Measurements from ENCODE around the gene NFU1.

The NFU1 gene

DNA sequence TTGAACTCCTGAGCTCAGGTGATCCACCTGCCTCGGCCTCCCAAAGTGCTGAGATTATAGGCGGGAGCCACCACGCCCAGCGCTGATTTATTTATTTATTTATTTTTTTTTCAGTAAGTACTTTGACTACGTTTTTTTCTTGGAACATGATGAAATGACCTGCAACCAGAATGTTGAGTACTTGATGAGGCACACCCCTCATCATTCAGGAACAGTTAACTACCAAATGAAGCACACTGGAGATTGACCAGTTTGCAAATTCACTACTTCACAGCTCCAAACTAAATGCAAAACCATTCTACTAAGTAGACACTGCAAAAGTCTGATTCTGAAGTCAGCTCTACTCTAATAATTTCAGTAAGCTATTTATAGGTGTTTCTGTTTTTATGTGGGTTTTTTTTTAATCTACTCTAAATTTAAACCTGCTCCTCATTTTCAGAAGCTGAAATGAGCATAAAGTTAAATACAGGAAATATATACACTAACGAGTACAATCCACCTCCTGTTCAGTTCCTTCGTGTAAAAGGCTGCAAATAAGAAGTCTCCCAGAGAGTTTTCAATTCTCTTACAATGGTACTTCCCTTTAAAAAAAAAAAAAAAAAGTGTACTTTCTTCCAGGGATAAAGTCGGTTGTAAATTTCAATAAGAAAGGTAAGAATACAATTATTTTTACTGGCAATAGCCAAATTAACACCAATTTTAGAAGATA is 51.6 kb downstream of the NFU1 start:
- H3K27me3 ChIP-seq (ENCODE audit: control insufficient read depth in 3 of 3, insufficient read depth in 3 of 3, low read depth in 1 of 3, low read length in 3 of 3): no peaks in the 10 kb centered on the region
- no peak overlapping the region for H3K9ac ChIP-seq (ENCODE audit: low read depth, low read length, poor library complexity)
- peak overlapping the region in 1 of 2 donors; percentile 84 for H3K4me3 ChIP-seq (ENCODE audit: low read length in 2 of 2)
- peaks cover 0 to 7% of the 10 kb centered on the region in 2 donors for H3K36me3 ChIP-seq (replicated peaks in 1 of 2; ENCODE audit: control insufficient read depth in 2 of 2, insufficient read depth in 2 of 2, low read length in 2 of 2)
- H4K8ac ChIP-seq (ENCODE audit: low read depth, low read length): no peak overlapping the region
- H3K9me3 ChIP-seq (replicated peaks in 1 of 2; ENCODE audit: control insufficient read depth in 2 of 2, insufficient read depth in 1 of 2, low read depth in 1 of 2, low read length in 2 of 2): no peaks in the 10 kb centered on the region
- H3K4me1 ChIP-seq (ENCODE audit: control insufficient read depth in 2 of 2, insufficient read depth in 1 of 2, low read depth in 1 of 2, low read length in 2 of 2): peaks cover 5 to 11% of the 10 kb centered on the region in 2 donors
- no peak overlapping the region for H2BK12ac ChIP-seq (ENCODE audit: low read length)
- no peak overlapping the region for H2AFZ ChIP-seq (ENCODE audit: low read length)
- H3K14ac ChIP-seq (ENCODE audit: low read length): no peak overlapping the region
- H3K18ac ChIP-seq (ENCODE audit: low read length): no peak overlapping the region
- DNase-seq (ENCODE audit: low spot score): no peak
- H2BK15ac ChIP-seq (ENCODE audit: low read length): no peak overlapping the region
- H2BK120ac ChIP-seq (ENCODE audit: low read depth, low read length): no peak overlapping the region
- no peaks in the 10 kb centered on the region for H3K79me1 ChIP-seq (ENCODE audit: low read depth, low read length)
- WGBS, 2 donors (ENCODE audit: extremely low coverage in 2 of 2, insufficient read length in 2 of 2, insufficient replicate concordance in 1 of 2): no CpG with 5 or more reads among the region's 8 CpGs
- H2AK5ac ChIP-seq (ENCODE audit: low read depth, low read length): no peak overlapping the region
- no peak overlapping the region for H3K23ac ChIP-seq (ENCODE audit: low read depth, low read length, poor library complexity)
- no peak overlapping the region for H4K91ac ChIP-seq (ENCODE audit: low read depth, low read length, poor library complexity)
- no peak overlapping the region for H2BK5ac ChIP-seq (ENCODE audit: low read length)
- no peak overlapping the region for H3K4me2 ChIP-seq (ENCODE audit: insufficient read depth, low read length, poor library complexity, severe bottlenecking)
- H3K4ac ChIP-seq (ENCODE audit: low read length): no peak overlapping the region
- H3K27ac ChIP-seq (replicated peaks; ENCODE audit: low read length): no peak overlapping the region

DNA sequence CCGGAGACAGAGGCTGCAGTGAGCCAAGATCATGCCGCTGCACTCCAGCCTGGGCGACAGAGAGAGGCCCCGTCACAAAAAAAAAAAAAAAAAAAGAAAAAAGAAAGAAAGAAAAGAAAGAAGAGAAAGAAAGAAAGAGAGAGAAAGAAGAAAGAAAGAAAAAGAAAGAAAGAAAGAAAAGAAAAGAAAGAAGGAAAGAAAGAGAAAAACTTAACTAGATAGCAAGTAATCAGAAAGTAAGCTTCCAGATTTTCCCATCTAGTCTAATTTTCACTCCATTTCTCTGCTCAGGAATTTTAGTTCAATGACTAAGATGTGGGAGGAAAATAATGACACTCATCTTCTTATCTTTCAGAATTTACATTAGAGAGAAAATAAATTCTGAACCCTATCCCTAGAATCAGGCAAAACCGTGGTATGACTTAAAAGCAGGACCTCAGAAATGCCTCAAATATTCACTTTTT is 52.6 kb downstream of the NFU1 start:
- H2AFZ ChIP-seq (ENCODE audit: low read length): no peak overlapping the region
- peaks cover 3% of the 10 kb centered on the region for H3K79me1 ChIP-seq (ENCODE audit: low read depth, low read length)
- no peak overlapping the region for H2BK12ac ChIP-seq (ENCODE audit: low read length)
- H3K9me3 ChIP-seq (replicated peaks in 1 of 2; ENCODE audit: control insufficient read depth in 2 of 2, insufficient read depth in 1 of 2, low read depth in 1 of 2, low read length in 2 of 2): no peaks in the 10 kb centered on the region
- no peak overlapping the region for H3K23ac ChIP-seq (ENCODE audit: low read depth, low read length, poor library complexity)
- no peak overlapping the region for H3K4me3 ChIP-seq (ENCODE audit: low read length in 2 of 2)
- H3K9ac ChIP-seq (ENCODE audit: low read depth, low read length, poor library complexity): no peak overlapping the region
- H2BK120ac ChIP-seq (ENCODE audit: low read depth, low read length): no peak overlapping the region
- no peak overlapping the region for H4K8ac ChIP-seq (ENCODE audit: low read depth, low read length)
- H4K91ac ChIP-seq (ENCODE audit: low read depth, low read length, poor library complexity): no peak overlapping the region
- H2BK15ac ChIP-seq (ENCODE audit: low read length): no peak overlapping the region
- no peak overlapping the region for H2BK5ac ChIP-seq (ENCODE audit: low read length)
- peaks cover 0 to 11% of the 10 kb centered on the region in 2 donors for H3K36me3 ChIP-seq (replicated peaks in 1 of 2; ENCODE audit: control insufficient read depth in 2 of 2, insufficient read depth in 2 of 2, low read length in 2 of 2)
- H3K27me3 ChIP-seq (ENCODE audit: control insufficient read depth in 3 of 3, insufficient read depth in 3 of 3, low read depth in 1 of 3, low read length in 3 of 3): no peaks in the 10 kb centered on the region
- no peak for DNase-seq (ENCODE audit: low spot score)
- H2AK5ac ChIP-seq (ENCODE audit: low read depth, low read length): no peak overlapping the region
- H3K4me1 ChIP-seq (ENCODE audit: control insufficient read depth in 2 of 2, insufficient read depth in 1 of 2, low read depth in 1 of 2, low read length in 2 of 2): peaks cover 4 to 11% of the 10 kb centered on the region in 2 donors
- no peak overlapping the region for H3K4me2 ChIP-seq (ENCODE audit: insufficient read depth, low read length, poor library complexity, severe bottlenecking)
- no peak overlapping the region for H3K4ac ChIP-seq (ENCODE audit: low read length)
- H3K18ac ChIP-seq (ENCODE audit: low read length): no peak overlapping the region
- no peak overlapping the region for H3K27ac ChIP-seq (replicated peaks; ENCODE audit: low read length)
- no CpG with 5 or more reads among the region's 5 CpGs for WGBS, 2 donors (ENCODE audit: extremely low coverage in 2 of 2, insufficient read length in 2 of 2, insufficient replicate concordance in 1 of 2)
- no peak overlapping the region for H3K14ac ChIP-seq (ENCODE audit: low read length)

DNA sequence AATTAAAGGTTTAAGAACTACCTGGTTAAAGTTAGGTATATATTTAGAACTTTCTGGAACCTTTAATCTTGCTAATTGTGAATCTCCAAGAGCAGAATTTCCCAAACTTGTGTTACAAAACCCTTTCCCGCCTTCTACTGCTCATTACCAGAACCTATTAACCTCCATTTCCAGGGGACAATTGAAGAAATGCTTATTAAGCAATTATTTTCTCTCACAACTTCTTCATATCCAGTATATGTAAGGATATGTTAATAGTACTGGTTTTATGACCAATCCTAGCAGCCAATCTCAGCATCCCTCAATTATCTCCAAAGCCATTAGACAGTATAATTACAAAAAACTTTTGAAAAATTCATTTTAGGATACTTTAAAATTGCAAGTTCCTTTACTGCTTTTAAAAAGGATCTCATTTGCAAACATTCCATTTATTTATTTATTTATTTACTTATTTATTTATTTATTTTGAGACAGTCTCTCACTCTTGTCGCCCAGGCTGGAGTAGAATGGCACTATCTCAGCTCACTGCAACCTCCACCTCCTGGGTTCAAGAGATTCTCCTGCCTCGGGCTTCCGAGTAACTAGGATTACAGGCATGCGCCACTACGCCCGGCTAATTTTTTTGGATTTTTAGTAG is 53.9 kb downstream of the NFU1 start:
- no peak overlapping the region for H3K27ac ChIP-seq (replicated peaks; ENCODE audit: low read length)

DNA sequence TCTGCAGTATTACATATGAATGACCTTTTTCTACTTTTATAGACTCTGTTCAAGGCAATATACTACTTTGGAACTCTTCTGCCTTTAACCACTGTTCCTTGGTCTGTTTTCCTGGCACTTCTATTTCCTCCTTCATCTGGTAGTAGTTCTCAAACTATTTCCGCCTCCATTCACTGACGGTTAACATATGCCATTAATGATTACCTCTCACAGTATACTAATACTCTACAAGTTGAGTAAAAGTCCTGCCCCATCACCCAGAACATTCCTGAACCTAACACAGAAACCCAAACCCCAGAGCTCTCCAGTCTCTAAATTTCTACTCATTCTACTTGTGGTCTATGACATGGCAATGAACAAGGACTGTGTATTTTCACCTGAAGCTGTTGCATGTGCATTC is 54.7 kb downstream of the NFU1 start:
- H4K8ac ChIP-seq (ENCODE audit: low read depth, low read length): no peak overlapping the region
- H3K79me1 ChIP-seq (ENCODE audit: low read depth, low read length): peaks cover 3% of the 10 kb centered on the region
- H3K36me3 ChIP-seq (replicated peaks in 1 of 2; ENCODE audit: control insufficient read depth in 2 of 2, insufficient read depth in 2 of 2, low read length in 2 of 2): peaks cover 0 to 12% of the 10 kb centered on the region in 2 donors
- H2BK120ac ChIP-seq (ENCODE audit: low read depth, low read length): no peak overlapping the region
- no peak overlapping the region for H3K14ac ChIP-seq (ENCODE audit: low read length)
- peaks cover 0 to 9% of the 10 kb centered on the region in 2 donors for H3K4me1 ChIP-seq (ENCODE audit: control insufficient read depth in 2 of 2, insufficient read depth in 1 of 2, low read depth in 1 of 2, low read length in 2 of 2)
- WGBS, 2 donors (ENCODE audit: extremely low coverage in 2 of 2, insufficient read length in 2 of 2, insufficient replicate concordance in 1 of 2): no CpG with 5 or more reads among the region's 2 CpGs
- no peak overlapping the region for H3K4me2 ChIP-seq (ENCODE audit: insufficient read depth, low read length, poor library complexity, severe bottlenecking)
- no peaks in the 10 kb centered on the region for H3K27me3 ChIP-seq (ENCODE audit: control insufficient read depth in 3 of 3, insufficient read depth in 3 of 3, low read depth in 1 of 3, low read length in 3 of 3)
- no peak overlapping the region for H3K4me3 ChIP-seq (ENCODE audit: low read length in 2 of 2)
- no peak overlapping the region for H2BK5ac ChIP-seq (ENCODE audit: low read length)
- peaks cover 0 to 3% of the 10 kb centered on the region in 2 donors for H3K9me3 ChIP-seq (replicated peaks in 1 of 2; ENCODE audit: control insufficient read depth in 2 of 2, insufficient read depth in 1 of 2, low read depth in 1 of 2, low read length in 2 of 2)
- H3K18ac ChIP-seq (ENCODE audit: low read length): no peak overlapping the region
- no peak overlapping the region for H3K9ac ChIP-seq (ENCODE audit: low read depth, low read length, poor library complexity)
- no peak overlapping the region for H3K27ac ChIP-seq (replicated peaks; ENCODE audit: low read length)
- no peak overlapping the region for H4K91ac ChIP-seq (ENCODE audit: low read depth, low read length, poor library complexity)
- no peak overlapping the region for H3K23ac ChIP-seq (ENCODE audit: low read depth, low read length, poor library complexity)
- H2AK5ac ChIP-seq (ENCODE audit: low read depth, low read length): no peak overlapping the region
- no peak overlapping the region for H2AFZ ChIP-seq (ENCODE audit: low read length)
- no peak overlapping the region for H2BK12ac ChIP-seq (ENCODE audit: low read length)
- no peak overlapping the region for H3K4ac ChIP-seq (ENCODE audit: low read length)
- DNase-seq (ENCODE audit: low spot score): no peak
- H2BK15ac ChIP-seq (ENCODE audit: low read length): no peak overlapping the region

More for the DNA sequence above, 53.9 kb downstream of the NFU1 start:
- Histone ChIP-seq H3K36me3 (replicated peaks in 1 of 2; ENCODE audit: control insufficient read depth in 2 of 2, insufficient read depth in 2 of 2, low read length in 2 of 2) (peaks cover 0 to 12% of the 10 kb centered on the region in 2 donors), H3K4ac (ENCODE audit: low read length) (no peak overlapping the region), H2AFZ (ENCODE audit: low read length) (no peak overlapping the region), H2AK5ac (ENCODE audit: low read depth, low read length) (no peak overlapping the region), H3K4me2 (ENCODE audit: insufficient read depth, low read length, poor library complexity, severe bottlenecking) (no peak overlapping the region), H3K79me1 (ENCODE audit: low read depth, low read length) (peaks cover 3% of the 10 kb centered on the region), H3K14ac (ENCODE audit: low read length) (no peak overlapping the region), H3K9ac (ENCODE audit: low read depth, low read length, poor library complexity) (no peak overlapping the region), H4K8ac (ENCODE audit: low read depth, low read length) (no peak overlapping the region), H3K27me3 (ENCODE audit: control insufficient read depth in 3 of 3, insufficient read depth in 3 of 3, low read depth in 1 of 3, low read length in 3 of 3) (no peaks in the 10 kb centered on the region), H3K4me1 (ENCODE audit: control insufficient read depth in 2 of 2, insufficient read depth in 1 of 2, low read depth in 1 of 2, low read length in 2 of 2) (peaks cover 4 to 11% of the 10 kb centered on the region in 2 donors), H3K23ac (ENCODE audit: low read depth, low read length, poor library complexity) (no peak overlapping the region), H3K4me3 (ENCODE audit: low read length in 2 of 2) (no peak overlapping the region), H3K18ac (ENCODE audit: low read length) (no peak overlapping the region), H3K9me3 (replicated peaks in 1 of 2; ENCODE audit: control insufficient read depth in 2 of 2, insufficient read depth in 1 of 2, low read depth in 1 of 2, low read length in 2 of 2) (no peaks in the 10 kb centered on the region), H2BK120ac (ENCODE audit: low read depth, low read length) (no peak overlapping the region), H4K91ac (ENCODE audit: low read depth, low read length, poor library complexity) (no peak overlapping the region), H2BK12ac (ENCODE audit: low read length) (no peak overlapping the region), H2BK15ac (ENCODE audit: low read length) (no peak overlapping the region), H2BK5ac (ENCODE audit: low read length) (no peak overlapping the region)
- no CpG with 5 or more reads among the region's 7 CpGs for WGBS, 2 donors (ENCODE audit: extremely low coverage in 2 of 2, insufficient read length in 2 of 2, insufficient replicate concordance in 1 of 2)
- no peak for DNase-seq (ENCODE audit: low spot score)

Data from neuronal stem cell (in vitro differentiated cells).